GM12801 (cell line): Measurements from ENCODE around the gene ARHGEF28.

Experiments used
- TF ChIP-seq, protein P1 (sequence below): IDR thresholded peaks from one replicate; pipeline ENCODE4 v1.5.1; 2011; ENCODE audit warnings: control low read depth; ENCODE audit not compliant: insufficient read length; ENCODE audit errors: extremely low read depth

Gene ARHGEF28

DNA sequence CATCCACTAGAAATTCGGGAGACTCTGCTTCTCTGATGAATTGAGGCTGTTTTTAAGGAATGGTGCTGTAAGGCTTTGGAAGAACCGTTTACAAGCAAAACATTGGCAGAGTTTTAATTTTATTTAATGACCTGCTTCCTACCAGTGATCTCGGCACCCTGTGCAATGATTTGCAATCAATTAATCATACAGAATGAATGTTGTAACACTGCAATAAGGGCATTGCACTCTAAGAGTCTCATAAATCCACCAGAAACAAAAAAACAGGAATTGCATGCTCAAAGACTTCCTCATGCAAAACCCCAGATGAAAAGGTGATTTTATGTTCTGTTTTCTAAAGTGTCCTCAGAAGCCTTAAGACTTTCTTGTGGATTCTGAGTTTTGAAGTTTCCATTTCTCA lies 295.7 kb downstream of the ARHGEF28 start:
- TF ChIP-seq, protein P1, sequence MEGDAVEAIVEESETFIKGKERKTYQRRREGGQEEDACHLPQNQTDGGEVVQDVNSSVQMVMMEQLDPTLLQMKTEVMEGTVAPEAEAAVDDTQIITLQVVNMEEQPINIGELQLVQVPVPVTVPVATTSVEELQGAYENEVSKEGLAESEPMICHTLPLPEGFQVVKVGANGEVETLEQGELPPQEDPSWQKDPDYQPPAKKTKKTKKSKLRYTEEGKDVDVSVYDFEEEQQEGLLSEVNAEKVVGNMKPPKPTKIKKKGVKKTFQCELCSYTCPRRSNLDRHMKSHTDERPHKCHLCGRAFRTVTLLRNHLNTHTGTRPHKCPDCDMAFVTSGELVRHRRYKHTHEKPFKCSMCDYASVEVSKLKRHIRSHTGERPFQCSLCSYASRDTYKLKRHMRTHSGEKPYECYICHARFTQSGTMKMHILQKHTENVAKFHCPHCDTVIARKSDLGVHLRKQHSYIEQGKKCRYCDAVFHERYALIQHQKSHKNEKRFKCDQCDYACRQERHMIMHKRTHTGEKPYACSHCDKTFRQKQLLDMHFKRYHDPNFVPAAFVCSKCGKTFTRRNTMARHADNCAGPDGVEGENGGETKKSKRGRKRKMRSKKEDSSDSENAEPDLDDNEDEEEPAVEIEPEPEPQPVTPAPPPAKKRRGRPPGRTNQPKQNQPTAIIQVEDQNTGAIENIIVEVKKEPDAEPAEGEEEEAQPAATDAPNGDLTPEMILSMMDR = no peak

DNA sequence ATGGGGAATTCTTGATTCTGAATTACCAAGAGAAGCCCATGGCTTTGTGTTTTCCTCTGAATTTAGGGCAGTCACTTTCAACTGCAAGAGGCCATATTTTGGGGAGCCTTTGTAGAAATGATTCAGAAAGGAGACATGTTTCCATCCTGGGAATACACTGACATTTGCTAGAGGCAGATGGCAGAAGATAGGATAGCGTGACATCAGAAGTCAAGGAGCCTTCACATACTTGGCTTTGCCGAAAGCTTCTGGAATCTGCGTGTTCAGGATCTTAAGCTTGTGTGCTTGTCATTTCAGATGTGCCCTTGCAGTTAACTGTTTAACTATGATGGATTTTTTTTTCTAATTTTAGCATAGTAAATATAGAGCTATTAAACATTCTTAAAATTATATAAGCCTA lies 296.2 kb downstream of the ARHGEF28 start:
- TF ChIP-seq, protein P1 = no peak

DNA sequence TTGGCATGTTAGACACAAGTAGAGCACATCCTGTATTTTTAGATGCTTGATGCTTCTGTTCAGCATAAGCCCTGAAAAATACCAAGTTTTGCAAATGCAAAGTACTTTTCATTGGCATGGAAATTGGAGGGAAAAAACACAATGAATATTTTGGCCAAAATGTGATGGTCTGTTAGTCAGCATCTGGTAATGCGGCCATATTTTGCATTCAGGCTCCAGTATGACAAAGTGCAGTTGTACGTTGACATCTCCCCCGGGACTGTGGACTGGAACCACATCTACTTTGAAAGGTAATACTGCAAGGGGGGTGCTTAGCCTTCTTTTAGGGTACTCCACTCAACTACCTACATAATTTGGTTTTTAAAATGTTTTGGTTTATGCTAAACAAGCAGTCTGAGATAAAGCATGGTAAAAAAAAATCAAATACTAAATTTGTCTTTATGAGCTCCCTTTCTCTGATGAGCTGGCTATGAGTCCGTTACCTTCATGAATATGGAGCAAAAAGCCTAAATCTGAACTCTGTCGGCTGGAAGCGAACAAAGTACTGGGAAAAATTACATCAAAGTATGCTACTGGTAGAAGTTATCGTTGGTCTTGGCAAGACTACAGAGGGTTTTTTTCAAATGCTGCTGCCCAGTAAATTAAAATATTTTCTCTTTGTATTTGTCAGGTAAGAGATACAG lies 297.0 kb downstream of the ARHGEF28 start:
- TF ChIP-seq, protein P1 = no peak

DNA sequence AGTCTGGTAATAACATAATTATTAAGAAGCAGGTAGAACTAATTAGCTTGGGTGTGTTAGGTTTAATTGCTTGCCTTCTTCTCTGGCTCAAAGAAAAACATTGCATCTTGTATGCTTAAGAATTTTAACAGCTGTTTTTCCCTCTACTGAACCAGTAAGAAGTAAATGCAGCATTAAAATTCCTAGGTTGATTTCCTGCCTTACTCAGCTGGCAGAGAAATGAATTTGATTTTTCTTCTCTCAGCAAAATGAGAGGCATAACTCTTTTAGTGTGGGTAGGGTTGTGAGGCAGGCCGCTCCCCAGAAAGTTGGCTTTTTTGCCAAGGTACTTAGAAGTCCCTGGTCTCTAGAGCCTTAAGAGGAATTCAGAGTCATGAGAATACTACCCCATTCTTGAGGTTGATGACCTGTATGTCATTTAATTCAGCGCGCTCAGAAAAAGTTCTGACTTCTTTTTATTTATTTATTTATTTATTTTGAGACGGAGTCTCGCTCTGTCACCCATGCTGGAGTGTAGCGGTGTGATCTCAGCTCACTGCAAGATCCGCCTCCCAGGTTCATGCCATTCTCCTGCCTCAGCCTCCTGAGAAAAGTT lies 302.6 kb downstream of the ARHGEF28 start:
- TF ChIP-seq, protein P1 = no peak

DNA sequence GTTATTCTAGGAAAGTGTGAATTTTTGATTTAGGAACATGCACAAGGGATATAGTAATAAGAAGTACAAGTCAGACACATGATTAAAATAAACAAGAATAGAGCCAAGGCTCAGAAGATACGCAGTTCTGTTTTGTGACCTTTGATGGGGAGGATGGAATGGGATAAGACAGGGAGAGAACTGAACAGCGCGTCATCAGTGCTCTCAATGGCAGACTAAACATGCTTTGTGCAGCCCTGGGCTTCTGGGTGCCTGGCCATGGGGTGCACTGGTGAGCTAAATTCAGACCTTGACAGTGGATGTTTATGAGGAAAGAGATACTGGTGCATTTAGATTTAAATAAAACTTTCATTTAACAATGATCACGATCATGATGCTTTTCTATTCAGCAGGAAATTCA lies 309.7 kb downstream of the ARHGEF28 start:
- TF ChIP-seq, protein P1 = no peak

DNA sequence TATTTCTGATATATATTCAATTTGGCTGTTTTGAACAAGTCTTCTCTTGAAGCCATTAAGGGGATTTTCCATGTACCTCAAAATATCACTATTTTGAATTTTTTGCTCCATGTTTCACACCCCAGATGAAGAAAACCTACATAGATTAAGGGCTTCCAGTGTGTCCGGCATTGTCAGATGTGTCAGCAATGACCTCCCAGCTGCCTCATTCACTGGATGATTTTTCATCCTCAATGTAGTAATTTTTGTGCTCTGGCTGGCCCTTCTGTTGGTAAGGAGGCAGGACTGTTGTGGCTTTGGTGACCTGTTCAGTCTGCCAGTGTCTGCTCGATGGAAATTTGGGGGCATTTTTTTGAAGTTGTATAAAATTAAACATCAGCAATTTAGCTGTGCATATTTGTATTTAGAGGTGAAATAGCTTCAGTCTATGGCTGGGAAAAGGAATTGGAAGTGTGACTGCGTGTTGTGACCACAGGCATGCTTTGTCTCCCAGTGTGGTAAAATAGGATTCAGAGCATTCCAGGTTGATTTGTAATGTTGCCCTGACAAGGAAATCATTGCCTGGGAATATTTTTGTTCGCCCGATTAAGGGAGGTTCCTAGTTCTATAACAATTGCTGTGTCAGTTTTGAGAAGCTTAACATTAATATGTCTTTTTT lies 312.4 kb downstream of the ARHGEF28 start:
- TF ChIP-seq, protein P1 = no peak

DNA sequence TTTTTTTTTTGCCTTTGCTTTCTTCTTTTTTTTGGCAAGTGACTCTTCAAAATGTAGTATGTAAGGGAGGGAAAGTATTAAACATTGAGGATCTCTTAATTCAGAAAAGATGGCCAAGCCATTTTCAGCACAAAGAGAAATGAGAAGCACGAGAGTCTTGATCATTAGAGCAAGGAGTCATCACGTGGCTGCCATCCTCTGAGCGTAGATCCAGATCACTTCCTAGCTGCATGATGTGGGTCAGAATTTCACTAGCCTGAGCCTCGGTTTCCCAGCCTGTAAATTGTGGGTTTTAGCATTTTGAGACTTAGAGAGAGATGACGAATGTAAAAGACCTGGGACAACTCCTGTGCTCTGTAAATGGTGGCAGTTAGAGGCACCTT lies 312.9 kb downstream of the ARHGEF28 start:
- TF ChIP-seq, protein P1 = no peak
